IMR-90 (cell line): ENCODE measurements around the gene PCGF2.

Experiments used
- CEBPB ChIP-seq: IDR thresholded peaks from 2 replicates; pipeline ENCODE4 v1.6.1; 2012; ENCODE audit warnings: low read depth, low read length, improper control_type of control experiment
- CHD1 ChIP-seq: IDR thresholded peaks from 2 replicates; pipeline ENCODE4 v1.6.1; 2012; ENCODE audit warnings: low read depth, low read length, improper control_type of control experiment
- FOS ChIP-seq: fragments of 150-350 bp; IDR thresholded peaks from 2 replicates; pipeline ENCODE4 v1.6.1; 2016; ENCODE audit warnings: low read depth, low read length
- MAFK ChIP-seq: IDR thresholded peaks from 2 replicates; pipeline ENCODE4 v1.6.1; 2012; ENCODE audit warnings: low read depth, low read length, improper control_type of control experiment
- MAZ ChIP-seq: IDR thresholded peaks from 2 replicates; pipeline ENCODE4 v1.6.1; 2012; ENCODE audit warnings: low read depth, mild to moderate bottlenecking, low read length, improper control_type of control experiment, moderate library complexity, borderline replicate concordance
- MXI1 ChIP-seq: IDR thresholded peaks from 2 replicates; pipeline ENCODE4 v1.6.1; 2012; ENCODE audit warnings: low read depth, mild to moderate bottlenecking, low read length, moderate library complexity, borderline replicate concordance
- POLR2A ChIP-seq: IDR thresholded peaks from 2 replicates; pipeline ENCODE4 v1.6.1; 2012; ENCODE audit warnings: mild to moderate bottlenecking, low read depth, low read length
- RAD21 ChIP-seq: IDR thresholded peaks from 2 replicates; pipeline ENCODE4 v1.6.1; 2012; ENCODE audit warnings: low read length, improper control_type of control experiment
- RCOR1 ChIP-seq: IDR thresholded peaks from 2 replicates; pipeline ENCODE4 v1.6.1; 2012; ENCODE audit warnings: mild to moderate bottlenecking, low read length, improper control_type of control experiment; ENCODE audit not compliant: insufficient replicate concordance
- TF ChIP-seq, protein P1 (sequence below): conservative IDR thresholded peaks from 2 replicates; pipeline ENCODE4 v1.5.1; 2012; ENCODE audit warnings: mild to moderate bottlenecking, low read depth, low read length, improper control_type of control experiment
- TF ChIP-seq, protein P2 (sequence below): fragments of 150-350 bp; IDR thresholded peaks from 2 replicates; pipeline ENCODE4 v1.6.1; 2016; ENCODE audit warnings: low read depth, mild to moderate bottlenecking, low read length, moderate library complexity, borderline replicate concordance

DNA sequence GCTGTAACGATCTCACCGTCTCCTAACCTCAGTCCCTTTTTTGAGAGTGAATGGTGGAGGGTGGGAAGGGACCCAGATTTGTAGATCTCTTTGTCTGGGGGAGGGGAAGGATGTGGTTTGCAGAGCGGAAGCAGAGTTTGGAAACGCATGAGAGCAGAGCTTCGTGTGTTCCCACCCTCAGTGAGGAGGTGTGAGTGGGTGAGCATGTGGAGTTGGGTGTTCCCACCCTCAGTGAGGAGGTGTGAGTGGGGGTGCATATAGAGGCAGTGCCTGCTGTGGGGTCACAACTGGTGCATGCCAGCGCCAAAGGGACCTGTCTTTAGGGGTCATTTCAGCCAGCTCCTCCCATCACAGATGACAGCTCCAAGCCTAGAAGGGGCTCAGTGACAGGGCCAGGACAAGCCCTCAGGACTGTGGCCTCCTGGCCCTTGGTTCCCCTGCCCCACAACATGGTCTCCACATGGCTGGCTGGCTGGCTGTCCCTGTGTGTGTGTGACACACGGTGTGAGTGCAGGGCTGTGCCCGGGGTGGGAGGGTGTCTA lies 19.8 kb downstream of the PCGF2 start:
- TF ChIP-seq, protein P1, sequence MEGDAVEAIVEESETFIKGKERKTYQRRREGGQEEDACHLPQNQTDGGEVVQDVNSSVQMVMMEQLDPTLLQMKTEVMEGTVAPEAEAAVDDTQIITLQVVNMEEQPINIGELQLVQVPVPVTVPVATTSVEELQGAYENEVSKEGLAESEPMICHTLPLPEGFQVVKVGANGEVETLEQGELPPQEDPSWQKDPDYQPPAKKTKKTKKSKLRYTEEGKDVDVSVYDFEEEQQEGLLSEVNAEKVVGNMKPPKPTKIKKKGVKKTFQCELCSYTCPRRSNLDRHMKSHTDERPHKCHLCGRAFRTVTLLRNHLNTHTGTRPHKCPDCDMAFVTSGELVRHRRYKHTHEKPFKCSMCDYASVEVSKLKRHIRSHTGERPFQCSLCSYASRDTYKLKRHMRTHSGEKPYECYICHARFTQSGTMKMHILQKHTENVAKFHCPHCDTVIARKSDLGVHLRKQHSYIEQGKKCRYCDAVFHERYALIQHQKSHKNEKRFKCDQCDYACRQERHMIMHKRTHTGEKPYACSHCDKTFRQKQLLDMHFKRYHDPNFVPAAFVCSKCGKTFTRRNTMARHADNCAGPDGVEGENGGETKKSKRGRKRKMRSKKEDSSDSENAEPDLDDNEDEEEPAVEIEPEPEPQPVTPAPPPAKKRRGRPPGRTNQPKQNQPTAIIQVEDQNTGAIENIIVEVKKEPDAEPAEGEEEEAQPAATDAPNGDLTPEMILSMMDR: no peak
- no peak for TF ChIP-seq MAZ
- TF ChIP-seq POLR2A: no peak
- TF ChIP-seq RAD21: no peak
- no peak for TF ChIP-seq MXI1
- TF ChIP-seq, protein P2, sequence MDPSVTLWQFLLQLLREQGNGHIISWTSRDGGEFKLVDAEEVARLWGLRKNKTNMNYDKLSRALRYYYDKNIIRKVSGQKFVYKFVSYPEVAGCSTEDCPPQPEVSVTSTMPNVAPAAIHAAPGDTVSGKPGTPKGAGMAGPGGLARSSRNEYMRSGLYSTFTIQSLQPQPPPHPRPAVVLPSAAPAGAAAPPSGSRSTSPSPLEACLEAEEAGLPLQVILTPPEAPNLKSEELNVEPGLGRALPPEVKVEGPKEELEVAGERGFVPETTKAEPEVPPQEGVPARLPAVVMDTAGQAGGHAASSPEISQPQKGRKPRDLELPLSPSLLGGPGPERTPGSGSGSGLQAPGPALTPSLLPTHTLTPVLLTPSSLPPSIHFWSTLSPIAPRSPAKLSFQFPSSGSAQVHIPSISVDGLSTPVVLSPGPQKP: no peak
- no peak for TF ChIP-seq FOS
- no peak for TF ChIP-seq CHD1
- TF ChIP-seq RCOR1: no peak
- no peak for TF ChIP-seq MAFK
- no peak for TF ChIP-seq CEBPB
